ENCODE data around the gene NRAS. TPM values are rescaled to one million over a fixed set of nuclear protein-coding genes. Genes with fewer than 3 reads are reported as not detected.

NRAS gene
- total RNA-seq, 2 donors from 2014 or later, result 75.0 to 78.0 TPM

- Mint-ChIP-seq H3K27me3 (ENCODE audit: insufficient read depth) (peaks cover 49% of the 10 kb centered on the region), H3K4me1 (peaks cover 5% of the 10 kb centered on the region), H3K4me3 (no peak overlapping the region), H3K9me3 (no peaks in the 10 kb centered on the region), H3K27ac (no peak overlapping the region), H3K36me3 (ENCODE audit: low read depth) (no peaks in the 10 kb centered on the region)
- DNase-seq, result no peak
- H3K9ac ChIP-seq (ENCODE audit: extremely low read depth, low read length, poor library complexity, severe bottlenecking), result no peak overlapping the region
- TF ChIP-seq CTCF (conservative IDR thresholded peaks at IDR 0.05), result no peak
- H3K4me3 ChIP-seq (ENCODE audit: low read length), result no peak overlapping the region
- H3K4me1 ChIP-seq (ENCODE audit: control insufficient read depth, insufficient read depth, low read length), result no peaks in the 10 kb centered on the region
- 86 to 88% methylated on average over 4 of the region's 4 CpGs for WGBS, 2 experiments (ENCODE audit: insufficient coverage in 1 of 2, insufficient read length in 1 of 2)
- H3K9me3 ChIP-seq (ENCODE audit: control insufficient read depth, low read length), result no peaks in the 10 kb centered on the region
- no peak overlapping the region for H3K27ac ChIP-seq (ENCODE audit: low read depth, low read length)
- H3K36me3 ChIP-seq (ENCODE audit: control insufficient read depth, insufficient read depth, low read length), result no peaks in the 10 kb centered on the region
- peaks cover 32% of the 10 kb centered on the region for H3K27me3 ChIP-seq (ENCODE audit: control insufficient read depth, insufficient read depth, low read length, poor library complexity, severe bottlenecking)
Measured at GRCh38 chr1:114688526-114688925, 28.0 kb downstream of the NRAS start.

GRCh38 chr1:114685851-114686250 is 30.7 kb downstream of the NRAS start:
- WGBS, 2 experiments (ENCODE audit: insufficient coverage in 1 of 2, insufficient read length in 1 of 2), result 90 to 91% methylated on average over 5 of the region's 5 CpGs

GRCh38 chr1:114677691-114678090 is 38.9 kb downstream of the NRAS start:
- H3K9me3 Mint-ChIP-seq, result no peaks in the 10 kb centered on the region
- H3K36me3 ChIP-seq (ENCODE audit: control insufficient read depth, insufficient read depth, low read length), result no peaks in the 10 kb centered on the region
- H3K27ac ChIP-seq (ENCODE audit: low read depth, low read length), result no peak overlapping the region
- peaks cover 63% of the 10 kb centered on the region for H3K27me3 ChIP-seq (ENCODE audit: control insufficient read depth, insufficient read depth, low read length, poor library complexity, severe bottlenecking)
- DNase-seq, result no peak
- peaks cover 2% of the 10 kb centered on the region for H3K4me1 Mint-ChIP-seq
- no peaks in the 10 kb centered on the region for H3K9me3 ChIP-seq (ENCODE audit: control insufficient read depth, low read length)
- 81 to 96% methylated on average over 4 to 5 of the region's 5 CpGs for WGBS, 2 experiments (ENCODE audit: insufficient coverage in 1 of 2, insufficient read length in 1 of 2)
- H3K4me3 Mint-ChIP-seq, result no peak overlapping the region
- no peak overlapping the region for H3K4me3 ChIP-seq (ENCODE audit: low read length)
- no peak overlapping the region for H3K9ac ChIP-seq (ENCODE audit: extremely low read depth, low read length, poor library complexity, severe bottlenecking)
- H3K36me3 Mint-ChIP-seq (ENCODE audit: low read depth), result no peaks in the 10 kb centered on the region
- H3K4me1 ChIP-seq (ENCODE audit: control insufficient read depth, insufficient read depth, low read length), result no peaks in the 10 kb centered on the region
- no peak overlapping the region for H3K27ac Mint-ChIP-seq
- TF ChIP-seq CTCF (conservative IDR thresholded peaks at IDR 0.05), result no peak
- peaks cover 47% of the 10 kb centered on the region for H3K27me3 Mint-ChIP-seq (ENCODE audit: insufficient read depth)

More at GRCh38 chr1:114685851-114686250, 30.7 kb downstream of the NRAS start:
- Histone ChIP-seq H3K9ac (ENCODE audit: extremely low read depth, low read length, poor library complexity, severe bottlenecking) (no peak overlapping the region), H3K27me3 (ENCODE audit: control insufficient read depth, insufficient read depth, low read length, poor library complexity, severe bottlenecking) (peaks cover 32% of the 10 kb centered on the region), H3K4me3 (ENCODE audit: low read length) (no peak overlapping the region), H3K4me1 (ENCODE audit: control insufficient read depth, insufficient read depth, low read length) (no peaks in the 10 kb centered on the region), H3K9me3 (ENCODE audit: control insufficient read depth, low read length) (no peaks in the 10 kb centered on the region), H3K27ac (ENCODE audit: low read depth, low read length) (no peak overlapping the region), H3K36me3 (ENCODE audit: control insufficient read depth, insufficient read depth, low read length) (no peaks in the 10 kb centered on the region)
- no peak for TF ChIP-seq CTCF (conservative IDR thresholded peaks at IDR 0.05)
- DNase-seq, result no peak
- Mint-ChIP-seq H3K36me3 (ENCODE audit: low read depth) (no peaks in the 10 kb centered on the region), H3K9me3 (no peaks in the 10 kb centered on the region), H3K4me1 (peaks cover 5% of the 10 kb centered on the region), H3K27me3 (ENCODE audit: insufficient read depth) (peaks cover 46% of the 10 kb centered on the region), H3K4me3 (no peak overlapping the region), H3K27ac (no peak overlapping the region)
